C4-2B (cell line): ENCODE data around the gene FHIT.

Experiments used
- H3K27ac ChIP-seq: fragments of 450-650 bp; 2 replicates; pipeline ENCODE4 v1.5.1; 2017
- ZFX ChIP-seq: fragments of 450-650 bp; IDR thresholded peaks from 2 replicates; pipeline ENCODE4 v1.6.1; 2017
- TF ChIP-seq, protein P1 (sequence below): fragments of 450-650 bp; conservative IDR thresholded peaks from 2 replicates; pipeline ENCODE4 v1.5.1; 2017; ENCODE audit warnings: mild to moderate bottlenecking

FHIT gene

GRCh38 chr3:60085649-60086048, 1165.6 kb downstream of the FHIT start:
- TF ChIP-seq ZFX: no peak
- TF ChIP-seq, protein P1, sequence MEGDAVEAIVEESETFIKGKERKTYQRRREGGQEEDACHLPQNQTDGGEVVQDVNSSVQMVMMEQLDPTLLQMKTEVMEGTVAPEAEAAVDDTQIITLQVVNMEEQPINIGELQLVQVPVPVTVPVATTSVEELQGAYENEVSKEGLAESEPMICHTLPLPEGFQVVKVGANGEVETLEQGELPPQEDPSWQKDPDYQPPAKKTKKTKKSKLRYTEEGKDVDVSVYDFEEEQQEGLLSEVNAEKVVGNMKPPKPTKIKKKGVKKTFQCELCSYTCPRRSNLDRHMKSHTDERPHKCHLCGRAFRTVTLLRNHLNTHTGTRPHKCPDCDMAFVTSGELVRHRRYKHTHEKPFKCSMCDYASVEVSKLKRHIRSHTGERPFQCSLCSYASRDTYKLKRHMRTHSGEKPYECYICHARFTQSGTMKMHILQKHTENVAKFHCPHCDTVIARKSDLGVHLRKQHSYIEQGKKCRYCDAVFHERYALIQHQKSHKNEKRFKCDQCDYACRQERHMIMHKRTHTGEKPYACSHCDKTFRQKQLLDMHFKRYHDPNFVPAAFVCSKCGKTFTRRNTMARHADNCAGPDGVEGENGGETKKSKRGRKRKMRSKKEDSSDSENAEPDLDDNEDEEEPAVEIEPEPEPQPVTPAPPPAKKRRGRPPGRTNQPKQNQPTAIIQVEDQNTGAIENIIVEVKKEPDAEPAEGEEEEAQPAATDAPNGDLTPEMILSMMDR: no peak
- H3K27ac ChIP-seq: no peak overlapping the region

DNA sequence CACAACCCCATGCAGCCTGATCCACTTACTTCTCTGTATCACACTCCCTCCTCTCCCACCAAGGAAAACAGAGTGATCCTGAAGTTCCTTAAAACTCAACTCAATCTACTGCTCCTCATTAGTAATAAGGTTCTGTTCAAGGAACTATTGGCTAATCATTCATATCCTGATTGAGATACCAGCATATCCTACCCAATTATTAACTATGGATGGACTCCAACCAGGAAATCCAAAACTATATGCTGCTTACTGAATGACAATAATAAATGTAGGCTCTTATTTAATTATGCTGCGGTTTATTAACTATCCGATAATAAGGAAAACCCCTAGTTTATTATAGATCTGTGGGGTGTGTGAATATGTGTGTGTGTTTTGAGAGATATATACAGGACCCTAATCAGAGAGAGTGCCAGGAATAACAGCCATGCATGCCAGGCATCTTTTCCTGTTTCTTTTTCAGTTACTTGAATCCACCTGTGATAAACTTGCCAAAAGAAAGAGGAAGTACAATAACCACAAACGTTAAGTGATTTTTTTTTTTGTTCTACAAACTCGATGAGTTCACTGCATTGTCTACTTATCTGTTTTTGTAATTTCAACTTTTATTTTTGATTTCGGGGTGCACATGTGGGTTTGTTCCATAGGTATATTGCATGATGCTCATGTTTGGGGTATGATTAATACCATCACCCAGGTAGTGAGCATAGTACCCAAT, 1169.7 kb downstream of the FHIT start:
- no peak overlapping the region for H3K27ac ChIP-seq
- TF ChIP-seq, protein P1: no peak
- TF ChIP-seq ZFX: no peak

DNA sequence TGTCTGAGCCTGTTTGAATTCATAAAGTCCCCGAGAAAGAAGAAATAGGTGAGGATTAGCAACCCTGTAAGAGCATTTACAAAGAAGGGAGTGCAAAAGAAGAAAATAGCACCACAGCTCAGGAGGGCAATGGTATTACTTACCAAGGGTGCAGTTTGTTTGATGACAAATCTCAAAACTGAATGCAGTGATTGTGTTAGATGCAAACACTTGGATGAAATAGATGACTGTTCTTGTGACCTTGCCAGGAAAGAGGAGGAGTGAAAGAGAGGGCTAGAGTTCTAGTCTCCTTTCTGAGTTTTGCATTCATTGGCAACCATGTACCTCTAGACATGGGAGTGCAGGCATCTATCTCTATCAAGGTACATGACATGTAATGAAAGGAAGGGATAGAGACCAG, 1170.6 kb downstream of the FHIT start:
- no peak overlapping the region for H3K27ac ChIP-seq
- TF ChIP-seq, protein P1: no peak
- TF ChIP-seq ZFX: no peak

GRCh38 chr3:60079076-60079475, 1172.2 kb downstream of the FHIT start:
- no peak overlapping the region for H3K27ac ChIP-seq
- TF ChIP-seq, protein P1: no peak
- no peak for TF ChIP-seq ZFX

DNA sequence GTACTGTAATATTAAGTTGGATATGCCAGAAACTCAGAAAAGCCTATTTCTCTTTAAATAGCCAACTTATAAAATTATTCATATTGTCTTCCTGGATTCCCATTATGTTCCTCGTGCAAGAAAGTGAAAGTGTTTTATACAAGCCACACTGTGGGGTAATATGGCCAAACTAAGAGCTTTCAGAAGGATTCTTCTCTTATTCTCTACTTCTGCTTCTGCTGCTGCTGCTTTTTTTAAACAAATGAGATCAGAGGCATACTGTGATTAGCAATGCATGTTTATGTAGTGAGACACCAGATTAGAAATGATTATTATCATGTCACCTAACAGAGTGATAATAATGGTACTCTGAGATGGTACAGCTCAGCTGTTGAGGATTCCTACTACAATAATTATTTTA, 1174.9 kb downstream of the FHIT start:
- H3K27ac ChIP-seq: no peak overlapping the region
- TF ChIP-seq ZFX: no peak
- TF ChIP-seq, protein P1: no peak

DNA sequence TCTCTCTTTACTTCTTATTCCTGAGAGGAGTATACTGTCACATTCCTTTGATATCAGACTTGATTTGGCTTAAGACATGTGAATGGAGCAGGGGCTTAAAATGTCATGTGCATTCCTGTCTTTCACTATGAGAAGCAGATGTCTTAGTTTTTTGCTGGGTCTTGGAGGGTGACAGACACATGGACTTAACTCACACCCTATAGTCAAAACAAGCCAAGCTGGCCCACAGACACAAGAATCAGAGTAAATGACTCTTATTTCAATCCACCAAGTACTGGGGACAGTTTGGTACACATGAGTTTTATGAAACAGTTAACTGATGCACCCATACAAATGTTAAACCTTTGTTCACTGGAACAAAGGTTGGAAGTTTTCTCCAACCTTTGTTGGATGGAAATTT, 1177.3 kb downstream of the FHIT start:
- no peak for TF ChIP-seq ZFX
- TF ChIP-seq, protein P1: no peak
- no peak overlapping the region for H3K27ac ChIP-seq

DNA sequence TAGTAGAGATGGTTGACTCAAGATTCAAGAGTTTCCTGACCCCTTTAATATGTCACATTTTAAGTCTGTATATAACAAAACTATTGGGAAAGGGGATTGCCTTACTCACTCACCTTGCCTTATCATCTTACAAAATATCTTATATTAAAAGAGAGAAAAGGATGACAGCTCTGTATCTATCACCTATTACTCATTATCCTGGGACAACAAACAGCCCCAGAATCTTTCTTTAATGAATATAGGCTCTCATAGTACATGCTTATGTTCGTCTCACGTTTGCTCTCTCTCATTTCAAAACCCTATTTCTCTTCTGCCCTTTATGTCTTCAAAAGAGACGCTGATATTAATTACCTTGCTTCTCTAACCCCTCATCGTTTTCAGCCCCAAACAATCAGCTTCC, 1178.0 kb downstream of the FHIT start:
- no peak overlapping the region for H3K27ac ChIP-seq
- no peak for TF ChIP-seq ZFX
- TF ChIP-seq, protein P1: no peak
